HepG2 (cell line): ENCODE data around the gene LSM14B. TPM values are rescaled to one million over a fixed set of nuclear protein-coding genes. Genes with fewer than 3 reads are reported as not detected.

Experiments
- ATAC-seq: fragments of 200-7000 bp; cut with Tn5 transposase; 3 replicates; pipeline ENCODE4 v1.9.1; 2020; ENCODE audit warnings: mild to moderate bottlenecking, moderate library complexity
- BruUV-seq: library from RNA; stranded (reverse); fragments of 400-500 nt; replicated peaks from 2 replicates; lab custom pipeline; 2021; lab: Mats Ljungman, UMichigan
- CTCF ChIA-PET: fragments of 300-600 bp; formaldehyde crosslinking; extraction: SDS; loops from one replicate; lab custom pipeline; 2021; ENCODE audit warnings: low total read pairs, inconsistent platforms, low intra/inter-chr PET ratio; lab: Yijun Ruan, JAX
- POLR2A ChIA-PET: fragments of 350-600 bp; sonication (Branson Sonifier 250); formaldehyde crosslinking; loops from one replicate; lab custom pipeline; 2020; ENCODE audit warnings: antibody characterized with exemption, inconsistent platforms; lab: Yijun Ruan, JAX
- DNase-seq: peaks from one replicate; pipeline ENCODE4 v3.0.0-alpha.2; 2015; ENCODE audit warnings: low spot score
- FAIRE-seq: peaks from 3 replicates; lab custom pipeline; 2011; peaks lifted over from hg19 to GRCh38; lab: Jason Lieb, UNC
- H2AFZ ChIP-seq: one replicate; pipeline ENCODE4 v1.6.1; 2011; ENCODE audit warnings: low read length, inconsistent platforms
- H3K27ac ChIP-seq: fragments of 300-600 bp; 3 replicates; pipeline ENCODE4 v1.8.0; 2011; ENCODE audit warnings: mixed run types, mild to moderate bottlenecking, mixed read lengths, low read length, inconsistent platforms; ENCODE audit not compliant: insufficient read depth; ENCODE audit errors: extremely low read length
- H3K27me3 ChIP-seq, 2 experiments: fragments of 200-600 bp in 1 of 2; 2 replicates in 1 of 2; 3 replicates in 1 of 2; pipeline versions ENCODE4 v1.6.0 to v1.8.0; 2011; ENCODE audit warnings: low read length in 2 of 2, mild to moderate bottlenecking in 2 of 2, moderate library complexity in 2 of 2, inconsistent platforms in 1 of 2; ENCODE audit not compliant: insufficient read depth in 2 of 2, control insufficient read depth in 1 of 2
- H3K36me3 ChIP-seq, 2 experiments: fragments of 200-600 bp in 1 of 2; replicated peaks in 1 of 2; 2 replicates in 1 of 2; 3 replicates in 1 of 2; pipeline versions ENCODE4 v1.5.1 to v1.8.0; 2011; ENCODE audit warnings: low read length in 2 of 2, inconsistent platforms in 1 of 2; ENCODE audit not compliant: insufficient read depth in 2 of 2, control insufficient read depth in 1 of 2
- H3K4me1 ChIP-seq: 2 replicates; pipeline ENCODE4 v1.5.1; 2012; ENCODE audit warnings: low read length, inconsistent platforms; ENCODE audit not compliant: insufficient read depth
- H3K4me2 ChIP-seq: 2 replicates; pipeline ENCODE4 v1.6.0; 2011; ENCODE audit warnings: low read depth, low read length, inconsistent platforms
- H3K4me3 ChIP-seq, 3 experiments: fragments of 200-600 bp in 1 of 3; sonication (generic), shearing (Covaris generic) in 1 of 3; replicated peaks in 1 of 3; 2 replicates each; pipeline ENCODE4 v1.5.1; 2011 to 2016; ENCODE audit warnings: low read length in 3 of 3, inconsistent platforms in 2 of 3, low read depth in 2 of 3, mild to moderate bottlenecking in 2 of 3, control low read depth in 1 of 3, mixed read lengths in 1 of 3; ENCODE audit not compliant: insufficient read depth in 1 of 3
- H3K79me2 ChIP-seq: one replicate; pipeline ENCODE4 v1.6.1; 2011; ENCODE audit warnings: low read length, inconsistent platforms; ENCODE audit not compliant: insufficient read depth
- H3K9ac ChIP-seq: 2 replicates; pipeline ENCODE4 v1.6.0; 2011; ENCODE audit warnings: mild to moderate bottlenecking, low read depth, low read length, inconsistent platforms; ENCODE audit not compliant: insufficient read depth
- H3K9me3 ChIP-seq: 2 replicates; pipeline ENCODE4 v1.5.1; 2012; ENCODE audit warnings: mild to moderate bottlenecking, low read length
- H4K20me1 ChIP-seq: 2 replicates; pipeline ENCODE4 v1.6.0; 2011; ENCODE audit warnings: inconsistent platforms, mild to moderate bottlenecking, low read length, moderate library complexity; ENCODE audit not compliant: insufficient read depth
- FIP1L1 ChIP-seq: fragments of 200-400 bp; formaldehyde crosslinking; IDR thresholded peaks from 2 replicates; pipeline ENCODE4 v1.6.1; 2018; ENCODE audit warnings: low read depth, mild to moderate bottlenecking, low read length, moderate library complexity, borderline replicate concordance; ENCODE audit not compliant: insufficient read depth
- KLF16 ChIP-seq, 2 experiments: sonication (generic) in 1 of 2; formaldehyde crosslinking in 1 of 2; IDR thresholded peaks; 2 replicates each; pipeline versions ENCODE4 v1.6.1 to v1.8.0; 2016 to 2023; ENCODE audit warnings: missing genetic modification reagents in 2 of 2, missing compliant biosample characterization in 1 of 2
- NFE2 ChIP-seq: sonication (generic); formaldehyde crosslinking; IDR thresholded peaks from 2 replicates; pipeline ENCODE4 v1.4.0; 2020; ENCODE audit warnings: missing genetic modification reagents
- RBM22 ChIP-seq: fragments of 200-400 bp; formaldehyde crosslinking; optimal IDR thresholded peaks from 2 replicates; pipeline ENCODE3; 2017; ENCODE audit warnings: mild to moderate bottlenecking, low read length, moderate library complexity
- ZNF274 ChIP-seq: sonication (generic); formaldehyde crosslinking; IDR thresholded peaks from 2 replicates; pipeline ENCODE4 v1.5.1; 2020; ENCODE audit warnings: mild to moderate bottlenecking, missing genetic modification reagents
- ZNF44 ChIP-seq: sonication (generic); formaldehyde crosslinking; IDR thresholded peaks from 2 replicates; pipeline ENCODE4 v1.5.1; 2020; ENCODE audit warnings: mild to moderate bottlenecking, missing genetic modification reagents
- ZNF570 ChIP-seq: sonication (generic); formaldehyde crosslinking; IDR thresholded peaks from 2 replicates; pipeline ENCODE4 v1.4.0; 2020; ENCODE audit warnings: mild to moderate bottlenecking, missing genetic modification reagents, borderline replicate concordance
- WGBS: methylation state at CpG from one replicate; pipeline ENCODE4 v1.1.6; 2017; ENCODE audit warnings: low lambda C conversion rate; 5-methylcytosine and 5-hydroxymethylcytosine counted together
- in situ Hi-C: cut with HindIII; loops from 2 replicates; pipeline ENCODE4 v1.10.0; 2017; ENCODE audit warnings: low pct_unique_long_range_greater_than_20kb; ENCODE audit not compliant: extremely low pct_ligation_motif_present
- intact Hi-C: fragments of 100-400 bp; cut with micrococcal nuclease; formaldehyde crosslinking; loops from one replicate; pipeline ENCODE4 v1.10.0; 2022; ENCODE audit not compliant: unreplicated experiment
- polyA plus RNA-seq, 8 experiments: library from polyadenylated mRNA; depleted of rRNA in 3 of 8; stranded (reverse) in 7 of 8; unstranded in 1 of 8; fragments of >200 nt; fragmentation: Illumina TruSeq in 4 of 8; extraction: Trizol in 4 of 8; gene quantifications; 2 replicates each; pipeline versions ENCODE4 v1.2.1 to v1.2.3, GENCODE V29; 2011 to 2016; ENCODE audit warnings: low read depth in 4 of 8, missing spikeins in 1 of 8, mixed read lengths in 1 of 8; ENCODE audit not compliant: insufficient read depth in 1 of 8
- total RNA-seq, 5 experiments: library from RNA; depleted of rRNA; stranded (reverse); fragments of >200 nt; fragmentation: Illumina TruSeq; extraction: Trizol; gene quantifications; 2 replicates each; pipeline ENCODE4 v1.2.3, GENCODE V29; 2016; ENCODE audit warnings: low read depth in 1 of 5
- TF ChIP-seq, protein P1 (sequence below): sonication (generic); formaldehyde crosslinking; IDR thresholded peaks from 2 replicates; pipeline ENCODE4 v1.5.0; 2020; ENCODE audit warnings: mild to moderate bottlenecking, missing genetic modification reagents
- TF ChIP-seq, protein P2 (sequence below): sonication (generic); formaldehyde crosslinking; IDR thresholded peaks from 2 replicates; pipeline ENCODE4 v1.5.0; 2020; ENCODE audit warnings: missing genetic modification reagents
- TF ChIP-seq, protein P3 (sequence below): sonication (generic); formaldehyde crosslinking; IDR thresholded peaks from 2 replicates; pipeline ENCODE4 v1.5.1; 2020; ENCODE audit warnings: mild to moderate bottlenecking, missing genetic modification reagents, borderline replicate concordance

The LSM14B gene
- total and polyA plus RNA-seq, 2 of the 13 experiments (the other 11 are each of a cell fraction or from before 2014, with no cell fraction given): 43.3 to 79.2 TPM

DNA sequence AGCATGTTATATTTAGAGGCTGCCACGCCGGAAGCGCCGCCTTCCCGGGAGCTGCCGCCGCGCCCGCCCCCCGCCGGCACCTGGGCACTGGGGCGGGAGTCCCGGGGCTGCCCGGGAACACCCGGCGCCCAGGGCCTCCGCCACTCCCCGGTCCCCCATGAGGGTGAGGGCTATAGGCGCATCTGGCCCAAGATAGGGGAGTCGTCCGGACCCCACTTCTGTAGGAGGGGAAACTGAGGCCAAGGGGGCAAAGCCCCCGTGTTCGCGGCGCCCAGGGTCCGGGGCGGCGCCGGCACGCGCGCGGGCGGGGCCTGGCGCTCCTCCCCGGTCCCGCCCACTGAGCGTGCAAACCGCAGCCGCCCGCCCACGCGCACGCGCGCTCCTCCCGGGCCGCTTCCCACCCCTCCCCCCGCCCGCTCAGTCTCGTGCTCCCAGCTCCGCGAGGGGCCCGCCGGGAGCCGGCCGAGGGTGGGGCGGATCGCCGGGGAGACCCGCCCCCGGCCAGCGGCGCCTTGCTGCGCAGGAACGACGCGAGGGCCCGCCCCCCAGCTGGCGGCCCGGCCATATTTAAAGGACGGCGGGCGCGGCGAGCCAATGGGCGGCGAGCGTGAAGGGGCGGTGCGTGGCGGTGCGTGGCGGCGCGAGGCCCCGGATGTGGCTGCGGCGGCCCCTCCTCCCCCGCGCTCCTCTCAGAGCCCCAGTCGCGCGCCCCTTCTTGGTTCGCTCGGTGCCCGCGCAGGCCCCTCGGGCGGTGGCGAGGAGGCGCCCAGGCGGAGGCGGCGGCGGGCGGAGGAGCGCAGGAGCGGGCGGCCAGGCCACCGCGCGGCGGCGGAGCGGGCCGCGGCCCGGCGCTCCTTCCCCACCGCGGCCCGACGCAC is at the start of gene LSM14B (continued):
- TF ChIP-seq RBM22 (no peak), ZNF274 (CRISPR knock-in tag) (no peak), KLF16 (CRISPR knock-in tag; IDR thresholded peaks at IDR 0.05) (no peak)
- TF ChIP-seq, protein P1, sequence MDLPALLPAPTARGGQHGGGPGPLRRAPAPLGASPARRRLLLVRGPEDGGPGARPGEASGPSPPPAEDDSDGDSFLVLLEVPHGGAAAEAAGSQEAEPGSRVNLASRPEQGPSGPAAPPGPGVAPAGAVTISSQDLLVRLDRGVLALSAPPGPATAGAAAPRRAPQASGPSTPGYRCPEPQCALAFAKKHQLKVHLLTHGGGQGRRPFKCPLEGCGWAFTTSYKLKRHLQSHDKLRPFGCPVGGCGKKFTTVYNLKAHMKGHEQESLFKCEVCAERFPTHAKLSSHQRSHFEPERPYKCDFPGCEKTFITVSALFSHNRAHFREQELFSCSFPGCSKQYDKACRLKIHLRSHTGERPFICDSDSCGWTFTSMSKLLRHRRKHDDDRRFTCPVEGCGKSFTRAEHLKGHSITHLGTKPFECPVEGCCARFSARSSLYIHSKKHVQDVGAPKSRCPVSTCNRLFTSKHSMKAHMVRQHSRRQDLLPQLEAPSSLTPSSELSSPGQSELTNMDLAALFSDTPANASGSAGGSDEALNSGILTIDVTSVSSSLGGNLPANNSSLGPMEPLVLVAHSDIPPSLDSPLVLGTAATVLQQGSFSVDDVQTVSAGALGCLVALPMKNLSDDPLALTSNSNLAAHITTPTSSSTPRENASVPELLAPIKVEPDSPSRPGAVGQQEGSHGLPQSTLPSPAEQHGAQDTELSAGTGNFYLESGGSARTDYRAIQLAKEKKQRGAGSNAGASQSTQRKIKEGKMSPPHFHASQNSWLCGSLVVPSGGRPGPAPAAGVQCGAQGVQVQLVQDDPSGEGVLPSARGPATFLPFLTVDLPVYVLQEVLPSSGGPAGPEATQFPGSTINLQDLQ (CRISPR knock-in tag): 0 out of 2 replicates have a peak, but pooled peaks have one; percentile 35

DNA sequence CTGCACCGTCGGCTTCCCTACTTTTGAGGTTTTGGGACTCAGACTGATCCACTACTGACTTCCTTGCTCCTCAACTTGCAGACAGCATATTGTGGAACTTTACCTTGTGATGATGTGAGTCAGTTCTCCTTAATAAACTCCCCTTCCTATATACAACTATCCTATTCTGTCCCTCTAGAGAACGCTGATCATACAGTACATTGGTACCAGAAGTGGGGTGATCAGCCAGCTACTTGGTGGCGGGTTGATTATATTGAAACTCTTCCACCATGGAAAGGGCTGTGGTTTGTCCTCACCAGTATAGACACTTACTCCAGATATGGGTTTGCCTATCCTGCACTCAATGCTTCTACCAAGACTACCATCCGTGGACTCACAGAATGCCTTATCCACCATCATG is 49.0 kb upstream of the LSM14B start:
- no peak for FAIRE-seq
- 43% methylated on average over 5 of the region's 5 CpGs for WGBS
- Histone ChIP-seq H3K4me1 (peaks cover 17% of the 10 kb centered on the region), H3K9me3 (peaks cover 36% of the 10 kb centered on the region), H3K36me3 (no peaks in the 10 kb centered on the region), H2AFZ (no peak overlapping the region), H3K4me3 (no peak overlapping the region), H3K79me2 (no peaks in the 10 kb centered on the region), H3K4me2 (no peak overlapping the region), H3K27ac (no peak overlapping the region), H3K9ac (no peak overlapping the region), H4K20me1 (no peaks in the 10 kb centered on the region), H3K27me3 (no peaks in the 10 kb centered on the region; a peak in 1 of 5 replicates)
- ChIA-PET POLR2A (interaction anchor here (1.1 kb wide), 1 partner anchor 48 kb away, joined by 3 read pairs; the partner anchor contains the start of gene LSM14B), CTCF (no interaction called here)
- ATAC-seq: no peak
- TF ChIP-seq ZNF44 (CRISPR knock-in tag): no peak
- TF ChIP-seq FIP1L1: no peak
- TF ChIP-seq NFE2 (CRISPR knock-in tag): no peak
- TF ChIP-seq, protein P2, sequence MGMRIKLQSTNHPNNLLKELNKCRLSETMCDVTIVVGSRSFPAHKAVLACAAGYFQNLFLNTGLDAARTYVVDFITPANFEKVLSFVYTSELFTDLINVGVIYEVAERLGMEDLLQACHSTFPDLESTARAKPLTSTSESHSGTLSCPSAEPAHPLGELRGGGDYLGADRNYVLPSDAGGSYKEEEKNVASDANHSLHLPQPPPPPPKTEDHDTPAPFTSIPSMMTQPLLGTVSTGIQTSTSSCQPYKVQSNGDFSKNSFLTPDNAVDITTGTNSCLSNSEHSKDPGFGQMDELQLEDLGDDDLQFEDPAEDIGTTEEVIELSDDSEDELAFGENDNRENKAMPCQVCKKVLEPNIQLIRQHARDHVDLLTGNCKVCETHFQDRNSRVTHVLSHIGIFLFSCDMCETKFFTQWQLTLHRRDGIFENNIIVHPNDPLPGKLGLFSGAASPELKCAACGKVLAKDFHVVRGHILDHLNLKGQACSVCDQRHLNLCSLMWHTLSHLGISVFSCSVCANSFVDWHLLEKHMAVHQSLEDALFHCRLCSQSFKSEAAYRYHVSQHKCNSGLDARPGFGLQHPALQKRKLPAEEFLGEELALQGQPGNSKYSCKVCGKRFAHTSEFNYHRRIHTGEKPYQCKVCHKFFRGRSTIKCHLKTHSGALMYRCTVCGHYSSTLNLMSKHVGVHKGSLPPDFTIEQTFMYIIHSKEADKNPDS (CRISPR knock-in tag): no peak
- TF ChIP-seq ZNF570: no peak
- TF ChIP-seq, protein P3, sequence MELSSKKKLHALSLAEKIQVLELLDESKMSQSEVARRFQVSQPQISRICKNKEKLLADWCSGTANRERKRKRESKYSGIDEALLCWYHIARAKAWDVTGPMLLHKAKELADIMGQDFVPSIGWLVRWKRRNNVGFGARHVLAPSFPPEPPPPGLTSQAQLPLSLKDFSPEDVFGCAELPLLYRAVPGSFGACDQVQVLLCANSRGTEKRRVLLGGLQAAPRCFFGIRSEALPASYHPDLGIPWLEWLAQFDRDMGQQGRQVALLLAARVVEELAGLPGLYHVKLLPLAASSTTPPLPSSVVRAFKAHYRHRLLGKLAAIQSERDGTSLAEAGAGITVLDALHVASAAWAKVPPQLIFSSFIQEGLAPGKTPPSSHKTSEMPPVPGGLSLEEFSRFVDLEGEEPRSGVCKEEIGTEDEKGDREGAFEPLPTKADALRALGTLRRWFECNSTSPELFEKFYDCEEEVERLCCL (CRISPR knock-in tag): no peak
- DNase-seq: no peak
- in situ Hi-C loops (no loop called here), intact Hi-C loops (no loop called here)
- BruUV-seq: no TSS peak
